K562 (cell line): Measurements from ENCODE around the gene RASGRP1. TPM values are rescaled to one million over a fixed set of nuclear protein-coding genes. Genes with fewer than 3 reads are reported as not detected.
A peak's percentile ranks its signal among the peaks of the same experiment; 100 is the strongest.

Source experiments
- ASH1L ChIP-seq: fragments of 450-650 bp; IDR thresholded peaks from 2 replicates; pipeline ENCODE4 v1.6.1; 2018; ENCODE audit warnings: borderline replicate concordance, mild to moderate bottlenecking, low read depth; ENCODE audit not compliant: partially characterized antibody
- ATF6 ChIP-seq: sonication (generic); formaldehyde crosslinking; IDR thresholded peaks from 2 replicates; pipeline ENCODE4 v1.4.0; 2020; ENCODE audit warnings: mild to moderate bottlenecking, missing genetic modification reagents
- CAMTA2 ChIP-seq: fragments of 250-450 bp; sonication (Bioruptor Pico); conservative IDR thresholded peaks from 2 replicates; pipeline ENCODE4 v1.5.1; 2022
- DPF2 ChIP-seq: fragments of 450-650 bp; IDR thresholded peaks from 2 replicates; pipeline ENCODE4 v1.6.1; 2016
- ELF4 ChIP-seq: fragments of 450-650 bp; formaldehyde crosslinking; IDR thresholded peaks from 2 replicates; pipeline ENCODE4 v1.4.0; 2022; ENCODE audit warnings: missing genetic modification characterization
- NCOA4 ChIP-seq: fragments of 450-650 bp; IDR thresholded peaks from 2 replicates; pipeline ENCODE4 v1.6.1; 2018; ENCODE audit warnings: mild to moderate bottlenecking; ENCODE audit not compliant: partially characterized antibody
- SETDB1 ChIP-seq: IDR thresholded peaks from one replicate; pipeline ENCODE4 v1.6.1; 2012; ENCODE audit warnings: low read length, control low read depth, inconsistent platforms
- STAG1 ChIP-seq: sonication (generic); formaldehyde crosslinking; IDR thresholded peaks from 2 replicates; pipeline ENCODE4 v1.5.0; 2020; ENCODE audit warnings: missing genetic modification reagents, borderline replicate concordance
- TAF9B ChIP-seq: fragments of 450-650 bp; IDR thresholded peaks from 2 replicates; pipeline ENCODE4 v1.6.1; 2018; ENCODE audit warnings: mild to moderate bottlenecking; ENCODE audit not compliant: partially characterized antibody
- TCF3 ChIP-seq: sonication (generic); formaldehyde crosslinking; IDR thresholded peaks from 2 replicates; pipeline ENCODE4 v1.4.0; 2020; ENCODE audit warnings: mild to moderate bottlenecking, missing genetic modification reagents
- TRIM24 ChIP-seq, 2 experiments: fragments of 450-650 bp; IDR thresholded peaks; 2 replicates each; pipeline ENCODE4 v1.6.1; 2016
- XRCC4 ChIP-seq: IDR thresholded peaks from one replicate; pipeline ENCODE4 v1.6.1; 2011; ENCODE audit not compliant: insufficient read depth, insufficient read length; ENCODE audit errors: extremely low read depth
- ZNF449 ChIP-seq: fragments of 250-450 bp; sonication (Bioruptor Pico); IDR thresholded peaks from 2 replicates; pipeline ENCODE4 v1.8.0; 2022; ENCODE audit warnings: moderate library complexity, mild to moderate bottlenecking, inconsistent platforms
- ZNF561 ChIP-seq: fragments of 450-650 bp; formaldehyde crosslinking; conservative IDR thresholded peaks from 2 replicates; pipeline ENCODE4 v1.4.0; 2020; ENCODE audit warnings: mild to moderate bottlenecking, moderate library complexity
- ZNF644 ChIP-seq: fragments of 200-800 bp; sonication (Bioruptor generic); IDR thresholded peaks from 2 replicates; pipeline ENCODE4 v1.6.1; 2016; ENCODE audit warnings: low read depth, missing genetic modification characterization, missing compliant biosample characterization
- ZNF780A ChIP-seq: fragments of 250-450 bp; sonication (Bioruptor Pico); IDR thresholded peaks from 2 replicates; pipeline ENCODE4 v1.5.0; 2021; ENCODE audit warnings: mild to moderate bottlenecking
- polyA plus RNA-seq, 8 experiments: library from polyadenylated mRNA; depleted of rRNA in 4 of 8; stranded (reverse) in 5 of 8; unstranded in 3 of 8; fragments of >200 nt; fragmentation: Nextera tagmentation in 2 of 8; fragmentation: Illumina TruSeq in 1 of 8; extraction: Ambion mirVana in 2 of 8; extraction: Trizol in 1 of 8; gene quantifications; 2 replicates each; pipeline versions ENCODE4 v1.2.1 to v1.2.3, GENCODE V29; 2011 to 2014; ENCODE audit warnings: inconsistent platforms in 1 of 8, missing spikeins in 1 of 8
- total RNA-seq, 7 experiments: library from RNA; depleted of rRNA in 6 of 7; stranded (reverse); fragments of >200 nt in 6 of 7; fragmentation: Illumina TruSeq in 2 of 7; extraction: Trizol in 2 of 7; gene quantifications; 2 replicates each; pipeline versions ENCODE4 v1.2.1 to v1.2.3, GENCODE V29; 2011 to 2021; ENCODE audit warnings: low replicate concordance in 1 of 7
- TF ChIP-seq, protein P1 (sequence below): fragments of 450-650 bp; formaldehyde crosslinking; IDR thresholded peaks from 2 replicates; pipeline ENCODE4 v1.4.0; 2022; ENCODE audit warnings: missing genetic modification characterization
- TF ChIP-seq, protein P2 (sequence below): fragments of 250-450 bp; sonication (Bioruptor Pico); IDR thresholded peaks from 2 replicates; pipeline ENCODE4 v1.5.0; 2022; ENCODE audit warnings: mild to moderate bottlenecking
- TF ChIP-seq, protein P3 (sequence below): fragments of 200-400 bp; formaldehyde crosslinking; IDR thresholded peaks from 2 replicates; pipeline ENCODE4 v1.6.1; 2017; ENCODE audit warnings: mild to moderate bottlenecking, low read depth, low read length, moderate library complexity

The RASGRP1 gene
- total and polyA plus RNA-seq, 9 of the 15 experiments (the other 6 are each of a cell fraction or from before 2014, with no cell fraction given) = 0.14 to 0.72 (median 0.31) TPM

GRCh38 chr15:38453971-38454695, 110.5 kb downstream of the RASGRP1 start, which contains the start of gene FAM98B (continued):
- peak; percentile 97 for TF ChIP-seq TAF9B
- no peak for TF ChIP-seq ZNF780A (CRISPR knock-in tag)
- TF ChIP-seq ELF4 = no peak
- 0 out of 2 replicates have a peak, but pooled peaks have one; percentile 39 for TF ChIP-seq DPF2
- TF ChIP-seq XRCC4 = no peak
- TF ChIP-seq ASH1L = peak; percentile 24
- TF ChIP-seq ZNF449 = 0 out of 2 replicates have a peak, but pooled peaks have one; percentile 41
- no peak for TF ChIP-seq ATF6
- TF ChIP-seq STAG1 (CRISPR knock-in tag) = no peak
- TF ChIP-seq NCOA4 = no peak
- TF ChIP-seq CAMTA2 (CRISPR knock-in tag) = no peak
- no peak; the same call in 1 of the 2 replicates for TF ChIP-seq ZNF561 (CRISPR knock-in tag)
- TF ChIP-seq, protein P1, sequence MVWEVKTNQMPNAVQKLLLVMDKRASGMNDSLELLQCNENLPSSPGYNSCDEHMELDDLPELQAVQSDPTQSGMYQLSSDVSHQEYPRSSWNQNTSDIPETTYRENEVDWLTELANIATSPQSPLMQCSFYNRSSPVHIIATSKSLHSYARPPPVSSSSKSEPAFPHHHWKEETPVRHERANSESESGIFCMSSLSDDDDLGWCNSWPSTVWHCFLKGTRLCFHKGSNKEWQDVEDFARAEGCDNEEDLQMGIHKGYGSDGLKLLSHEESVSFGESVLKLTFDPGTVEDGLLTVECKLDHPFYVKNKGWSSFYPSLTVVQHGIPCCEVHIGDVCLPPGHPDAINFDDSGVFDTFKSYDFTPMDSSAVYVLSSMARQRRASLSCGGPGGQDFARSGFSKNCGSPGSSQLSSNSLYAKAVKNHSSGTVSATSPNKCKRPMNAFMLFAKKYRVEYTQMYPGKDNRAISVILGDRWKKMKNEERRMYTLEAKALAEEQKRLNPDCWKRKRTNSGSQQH (CRISPR knock-in tag) = peak; percentile 63; the same call in 1 of the 2 replicates
- no peak for TF ChIP-seq ZNF644 (tag)
- TF ChIP-seq, protein P2, sequence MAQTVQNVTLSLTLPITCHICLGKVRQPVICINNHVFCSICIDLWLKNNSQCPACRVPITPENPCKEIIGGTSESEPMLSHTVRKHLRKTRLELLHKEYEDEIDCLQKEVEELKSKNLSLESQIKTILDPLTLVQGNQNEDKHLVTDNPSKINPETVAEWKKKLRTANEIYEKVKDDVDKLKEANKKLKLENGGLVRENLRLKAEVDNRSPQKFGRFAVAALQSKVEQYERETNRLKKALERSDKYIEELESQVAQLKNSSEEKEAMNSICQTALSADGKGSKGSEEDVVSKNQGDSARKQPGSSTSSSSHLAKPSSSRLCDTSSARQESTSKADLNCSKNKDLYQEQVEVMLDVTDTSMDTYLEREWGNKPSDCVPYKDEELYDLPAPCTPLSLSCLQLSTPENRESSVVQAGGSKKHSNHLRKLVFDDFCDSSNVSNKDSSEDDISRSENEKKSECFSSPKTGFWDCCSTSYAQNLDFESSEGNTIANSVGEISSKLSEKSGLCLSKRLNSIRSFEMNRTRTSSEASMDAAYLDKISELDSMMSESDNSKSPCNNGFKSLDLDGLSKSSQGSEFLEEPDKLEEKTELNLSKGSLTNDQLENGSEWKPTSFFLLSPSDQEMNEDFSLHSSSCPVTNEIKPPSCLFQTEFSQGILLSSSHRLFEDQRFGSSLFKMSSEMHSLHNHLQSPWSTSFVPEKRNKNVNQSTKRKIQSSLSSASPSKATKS = no peak
- TF ChIP-seq, protein P3, sequence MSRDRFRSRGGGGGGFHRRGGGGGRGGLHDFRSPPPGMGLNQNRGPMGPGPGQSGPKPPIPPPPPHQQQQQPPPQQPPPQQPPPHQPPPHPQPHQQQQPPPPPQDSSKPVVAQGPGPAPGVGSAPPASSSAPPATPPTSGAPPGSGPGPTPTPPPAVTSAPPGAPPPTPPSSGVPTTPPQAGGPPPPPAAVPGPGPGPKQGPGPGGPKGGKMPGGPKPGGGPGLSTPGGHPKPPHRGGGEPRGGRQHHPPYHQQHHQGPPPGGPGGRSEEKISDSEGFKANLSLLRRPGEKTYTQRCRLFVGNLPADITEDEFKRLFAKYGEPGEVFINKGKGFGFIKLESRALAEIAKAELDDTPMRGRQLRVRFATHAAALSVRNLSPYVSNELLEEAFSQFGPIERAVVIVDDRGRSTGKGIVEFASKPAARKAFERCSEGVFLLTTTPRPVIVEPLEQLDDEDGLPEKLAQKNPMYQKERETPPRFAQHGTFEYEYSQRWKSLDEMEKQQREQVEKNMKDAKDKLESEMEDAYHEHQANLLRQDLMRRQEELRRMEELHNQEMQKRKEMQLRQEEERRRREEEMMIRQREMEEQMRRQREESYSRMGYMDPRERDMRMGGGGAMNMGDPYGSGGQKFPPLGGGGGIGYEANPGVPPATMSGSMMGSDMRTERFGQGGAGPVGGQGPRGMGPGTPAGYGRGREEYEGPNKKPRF = no peak
- no peak; the same call in 1 of the 2 replicates for TF ChIP-seq TCF3 (CRISPR knock-in tag)
- no peak for TF ChIP-seq SETDB1
- TF ChIP-seq TRIM24 (IDR thresholded peaks at IDR 0.05) = peak in 1 of 2 experiments; percentile 98; a peak in 2 of 4 replicates
